Heart left ventricle (tissue), 16 donors: ENCODE measurements around the gene ADGRB2. TPM values are rescaled to one million over a fixed set of nuclear protein-coding genes. Genes with fewer than 3 reads are reported as not detected.

Experiments used
- ATAC-seq, 4 donors: fragments of 200-7000 bp; cut with Tn5 transposase; one replicate each; pipeline ENCODE4 v1.9.1; 2020 to 2022; ENCODE audit warnings: moderate library complexity in 4 of 4, mild to moderate bottlenecking in 3 of 4, moderate number of reproducible peaks in 1 of 4
- DNase-seq, 5 donors: peaks; one replicate each; pipeline ENCODE4 v3.0.0-alpha.2; 2020
- H3K27ac ChIP-seq, 12 donors: fragments of 200-600 bp; sonication (generic) in 4 of 12; one replicate each; pipeline versions ENCODE4 v1.5.0 to v1.8.0; 2016 to 2022; ENCODE audit warnings: mild to moderate bottlenecking in 2 of 12
- H3K27me3 ChIP-seq, 9 donors: fragments of 200-600 bp; sonication (generic) in 2 of 9; one replicate each; pipeline versions ENCODE4 v1.5.1 to v1.8.0; 2016 to 2022; ENCODE audit warnings: mild to moderate bottlenecking in 3 of 9
- H3K36me3 ChIP-seq, 9 donors: fragments of 200-600 bp; sonication (generic) in 2 of 9; one replicate each; pipeline versions ENCODE4 v1.5.0 to v1.8.0; 2018 to 2022; ENCODE audit warnings: mild to moderate bottlenecking in 2 of 9
- H3K4me1 ChIP-seq, 12 donors: fragments of 200-600 bp; sonication (generic) in 4 of 12; one replicate each; pipeline versions ENCODE4 v1.5.0 to v1.8.0; 2016 to 2022; ENCODE audit warnings: mild to moderate bottlenecking in 3 of 12
- H3K4me3 ChIP-seq, 12 donors: fragments of 200-600 bp; sonication (generic) in 4 of 12; one replicate each; pipeline versions ENCODE4 v1.5.0 to v1.8.0; 2017 to 2022; ENCODE audit warnings: mild to moderate bottlenecking in 9 of 12, moderate library complexity in 4 of 12
- H3K9me3 ChIP-seq, 12 donors: fragments of 200-600 bp; sonication (generic) in 4 of 12; one replicate each; pipeline versions ENCODE4 v1.5.0 to v1.8.0; 2016 to 2022; ENCODE audit warnings: mild to moderate bottlenecking in 1 of 12
- POLR2A ChIP-seq, 2 donors: fragments of 450-650 bp; IDR thresholded peaks; one replicate each; pipeline ENCODE4 v1.6.1; 2017; ENCODE audit warnings: antibody characterized with exemption in 2 of 2, mild to moderate bottlenecking in 2 of 2, moderate library complexity in 2 of 2
- WGBS, 4 donors: extraction: QIAGEN DNeasy Blood & Tissue Kit in 2 of 4; methylation state at CpG; one replicate each; pipeline versions ENCODE4 v1.1.5 to v1.1.7; 2013 to 2018; 5-methylcytosine and 5-hydroxymethylcytosine counted together
- intact Hi-C, 10 donors: fragments of 100-400 bp; cut with DNase I; formaldehyde crosslinking; loops; one replicate each; pipeline versions ENCODE4 v1.11.1 to v1.14.2; 2022
- polyA plus RNA-seq, 2 donors: library from polyadenylated mRNA; stranded (reverse); fragments of 200-250 nt; gene quantifications; one replicate each; pipeline ENCODE4 v1.2.3, GENCODE V29; 2013
- total RNA-seq, 9 donors: library from RNA; depleted of rRNA in 2 of 9; stranded (reverse); fragments of >200 nt in 2 of 9; fragmentation: NEBNext Ultra II Directional in 3 of 9; extraction: Animal tissue kit (Norgen Biotek cat#: 25700) in 3 of 9; gene quantifications; one replicate each; pipeline versions ENCODE4 v1.1.0 to v1.2.4, GENCODE V29; 2016 to 2023
- TF ChIP-seq, protein P1 (sequence below), 12 donors: fragments of 200-600 bp; sonication (generic) in 4 of 12; IDR thresholded peaks; one replicate each; pipeline versions ENCODE4 v1.5.0 to v1.8.0; 2018 to 2022; ENCODE audit warnings: antibody characterized with exemption in 12 of 12, mild to moderate bottlenecking in 5 of 12
- donor health status: ischemic (EF 13 %, LVEDD 7.1; RV severe dilation, severe dysfunction).
- donor health status: healthy with polysubstance abuse.
- donor health status: DM: no; HTN: yes; CAD: no.
- donor health status: DM: no; HTN: no; CAD: no.
- donor health status: ischemic (EF 25% LVEDD 6.9; RV normal size, moderate dysfunction).
- donor health status: ischemic (EF 25% LVEDD 5.7; RV mildly dilated, moderate dysfunction).
- donor health status: healthy.
- donor health status: DM: yes; HTN: yes; CAD: no.
- donor health status: ischemic (EF 35%, LVEDD 5.7; RV mildly dilated, moderate dysfunction).
- donor health status: nonischemic (EF 11% LVEDD 7.7; RV severe dilation, severe dysfunction).
- donor health status: DM: yes; HTN: yes; CAD: no.
- donor health status: PGD.
- donor health status: ischemic (EF 29% LVEDD 5.4; RV normal size, mild dysfunction).
- donor health status: nonischemic (EF 23%, LVEDD 6.1; RV moderate dilation, normal function).

Gene ADGRB2
- total and polyA plus RNA-seq, 11 donors: 1.1 to 18.5 (median 9.6) TPM

GRCh38 chr1:31690921-31691320, 73.2 kb downstream of the ADGRB2 start:
- ATAC-seq (no peak), DNase-seq (no peak)
- H3K27ac ChIP-seq: no peak overlapping the region
- peaks cover 0 to 42% (median 0%) of the 10 kb centered on the region in 9 donors for H3K36me3 ChIP-seq
- peaks cover 0 to 2% (median 0%) of the 10 kb centered on the region in 12 donors for H3K4me1 ChIP-seq
- intact Hi-C loops: no loop called here
- H3K4me3 ChIP-seq: no peak overlapping the region
- TF ChIP-seq, protein P1, sequence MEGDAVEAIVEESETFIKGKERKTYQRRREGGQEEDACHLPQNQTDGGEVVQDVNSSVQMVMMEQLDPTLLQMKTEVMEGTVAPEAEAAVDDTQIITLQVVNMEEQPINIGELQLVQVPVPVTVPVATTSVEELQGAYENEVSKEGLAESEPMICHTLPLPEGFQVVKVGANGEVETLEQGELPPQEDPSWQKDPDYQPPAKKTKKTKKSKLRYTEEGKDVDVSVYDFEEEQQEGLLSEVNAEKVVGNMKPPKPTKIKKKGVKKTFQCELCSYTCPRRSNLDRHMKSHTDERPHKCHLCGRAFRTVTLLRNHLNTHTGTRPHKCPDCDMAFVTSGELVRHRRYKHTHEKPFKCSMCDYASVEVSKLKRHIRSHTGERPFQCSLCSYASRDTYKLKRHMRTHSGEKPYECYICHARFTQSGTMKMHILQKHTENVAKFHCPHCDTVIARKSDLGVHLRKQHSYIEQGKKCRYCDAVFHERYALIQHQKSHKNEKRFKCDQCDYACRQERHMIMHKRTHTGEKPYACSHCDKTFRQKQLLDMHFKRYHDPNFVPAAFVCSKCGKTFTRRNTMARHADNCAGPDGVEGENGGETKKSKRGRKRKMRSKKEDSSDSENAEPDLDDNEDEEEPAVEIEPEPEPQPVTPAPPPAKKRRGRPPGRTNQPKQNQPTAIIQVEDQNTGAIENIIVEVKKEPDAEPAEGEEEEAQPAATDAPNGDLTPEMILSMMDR (IDR thresholded peaks at IDR 0.05): no peak
- no peak for TF ChIP-seq POLR2A (IDR thresholded peaks at IDR 0.05)
- 95 to 99% (median 96%) methylated on average over 9 to 10 of the region's 10 CpGs for WGBS, 4 donors
- H3K9me3 ChIP-seq: no peaks in the 10 kb centered on the region
- no peaks in the 10 kb centered on the region for H3K27me3 ChIP-seq

DNA sequence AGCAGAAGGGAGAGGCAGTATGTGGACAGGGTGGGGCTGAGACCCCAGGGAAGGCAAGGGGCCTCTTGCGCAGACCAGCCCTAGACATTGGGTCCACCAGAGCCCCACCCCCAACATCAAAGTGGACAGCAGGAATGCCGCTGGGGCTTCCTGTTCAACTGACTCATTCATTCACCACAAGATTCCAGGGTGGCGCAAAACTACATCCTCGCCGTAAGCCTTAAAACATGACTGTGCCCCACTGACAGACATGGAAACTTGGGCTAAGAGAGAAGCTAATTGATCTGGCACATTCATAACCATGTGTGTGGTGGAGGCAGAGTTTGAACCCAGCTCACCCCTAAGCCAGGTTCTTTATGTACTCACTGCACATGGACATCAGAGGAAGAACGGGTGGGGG, 74.3 kb downstream of the ADGRB2 start:
- DNase-seq (no peak), ATAC-seq (no peak)
- Histone ChIP-seq H3K4me3 (no peak overlapping the region), H3K9me3 (no peaks in the 10 kb centered on the region), H3K36me3 (peaks cover 0 to 45% (median 0%) of the 10 kb centered on the region in 9 donors), H3K27ac (no peak overlapping the region), H3K27me3 (no peaks in the 10 kb centered on the region), H3K4me1 (no peaks in the 10 kb centered on the region)
- 83 to 100% (median 96%) methylated on average over 6 of the region's 6 CpGs for WGBS, 4 donors
- intact Hi-C loops: no loop called here
- TF ChIP-seq POLR2A (IDR thresholded peaks at IDR 0.05): no peak
- TF ChIP-seq, protein P1 (IDR thresholded peaks at IDR 0.05): no peak

- Histone ChIP-seq H3K36me3 (peaks cover 0 to 45% (median 0%) of the 10 kb centered on the region in 9 donors), H3K9me3 (no peaks in the 10 kb centered on the region), H3K27me3 (no peaks in the 10 kb centered on the region), H3K4me3 (no peak overlapping the region), H3K27ac (no peak overlapping the region), H3K4me1 (no peaks in the 10 kb centered on the region)
- intact Hi-C loops: no loop called here
- WGBS, 4 donors: 81 to 93% (median 87%) methylated on average over 2 of the region's 2 CpGs
- no peak for ATAC-seq
- TF ChIP-seq, protein P1 (IDR thresholded peaks at IDR 0.05): no peak
- TF ChIP-seq POLR2A (IDR thresholded peaks at IDR 0.05): no peak
- no peak for DNase-seq
Measured at GRCh38 chr1:31689379-31689778, 74.8 kb downstream of the ADGRB2 start.

- ATAC-seq (no peak), DNase-seq (no peak)
- Histone ChIP-seq H3K4me3 (no peak overlapping the region), H3K9me3 (no peaks in the 10 kb centered on the region), H3K27ac (peak overlapping the region in 1 of 12 donors; percentile 49), H3K27me3 (no peaks in the 10 kb centered on the region), H3K4me1 (no peaks in the 10 kb centered on the region), H3K36me3 (peaks cover 0 to 51% (median 0%) of the 10 kb centered on the region in 9 donors)
- WGBS, 4 donors: 81 to 91% (median 84%) methylated on average over 8 of the region's 8 CpGs
- intact Hi-C loops: no loop called here
- TF ChIP-seq, protein P1 (IDR thresholded peaks at IDR 0.05): no peak
Measured at GRCh38 chr1:31688233-31688918, 75.8 kb downstream of the ADGRB2 start.
